H9 (cell line): ENCODE data around the gene CXorf49B. TPM values are rescaled to one million over a fixed set of nuclear protein-coding genes. Genes with fewer than 3 reads are reported as not detected.

Experiments
- DNase-seq: peaks from one replicate; pipeline ENCODE4 v3.0.0-alpha.2; 2017
- H2AFZ ChIP-seq: one replicate; pipeline ENCODE4 v1.6.1; 2013; ENCODE audit warnings: mild to moderate bottlenecking, low read length, control low read depth, moderate library complexity
- H2AK5ac ChIP-seq: 2 replicates; pipeline ENCODE4 v1.6.1; 2013; ENCODE audit warnings: low read length, control low read depth, mixed read lengths; ENCODE audit not compliant: insufficient read length
- H2BK120ac ChIP-seq: one replicate; pipeline ENCODE4 v1.6.1; 2013; ENCODE audit warnings: low read depth, mild to moderate bottlenecking, low read length, control low read depth, inconsistent platforms; ENCODE audit not compliant: poor library complexity, severe bottlenecking
- H2BK12ac ChIP-seq: 2 replicates; pipeline ENCODE4 v1.6.1; 2013; ENCODE audit warnings: low read length, control low read depth, mixed read lengths, low read depth; ENCODE audit not compliant: insufficient read length
- H2BK15ac ChIP-seq: 2 replicates; pipeline ENCODE4 v1.6.1; 2013; ENCODE audit warnings: low read depth, low read length, control low read depth
- H2BK20ac ChIP-seq: one replicate; pipeline ENCODE4 v1.6.1; 2013; ENCODE audit warnings: low read depth, mild to moderate bottlenecking, low read length, control low read depth, inconsistent platforms; ENCODE audit not compliant: poor library complexity, severe bottlenecking
- H2BK5ac ChIP-seq: 2 replicates; pipeline ENCODE4 v1.6.1; 2013; ENCODE audit warnings: low read length, control low read depth, mixed read lengths; ENCODE audit not compliant: insufficient read length
- H3K14ac ChIP-seq: 2 replicates; pipeline ENCODE4 v1.6.1; 2013; ENCODE audit warnings: low read length, control low read depth; ENCODE audit not compliant: insufficient read depth
- H3K18ac ChIP-seq: 2 replicates; pipeline ENCODE4 v1.6.1; 2013; ENCODE audit warnings: low read depth, mild to moderate bottlenecking, mixed read lengths, low read length, control low read depth; ENCODE audit not compliant: insufficient read length
- H3K23ac ChIP-seq: 2 replicates; pipeline ENCODE4 v1.6.1; 2013; ENCODE audit warnings: low read length, control low read depth, mixed read lengths, low read depth; ENCODE audit not compliant: insufficient read length
- H3K23me2 ChIP-seq: 2 replicates; pipeline ENCODE4 v1.6.1; 2013; ENCODE audit warnings: low read depth, mild to moderate bottlenecking, mixed read lengths, low read length, control low read depth; ENCODE audit not compliant: insufficient read length, poor library complexity, severe bottlenecking
- H3K27ac ChIP-seq: 2 replicates; pipeline ENCODE4 v1.5.1; 2013; ENCODE audit warnings: low read length, control low read depth, mixed read lengths, low read depth; ENCODE audit not compliant: insufficient read length
- H3K27me3 ChIP-seq: 2 replicates; pipeline ENCODE4 v1.6.1; 2013; ENCODE audit warnings: low read length, control low read depth, inconsistent platforms; ENCODE audit not compliant: insufficient read depth
- H3K4ac ChIP-seq: 2 replicates; pipeline ENCODE4 v1.6.1; 2013; ENCODE audit warnings: low read depth, mild to moderate bottlenecking, control low read depth, inconsistent platforms, low read length, moderate library complexity
- H3K4me1 ChIP-seq: 2 replicates; pipeline ENCODE4 v1.6.1; 2013; ENCODE audit warnings: low read length, control low read depth, inconsistent platforms; ENCODE audit not compliant: insufficient read depth
- H3K4me2 ChIP-seq: 2 replicates; pipeline ENCODE4 v1.6.1; 2013; ENCODE audit warnings: low read length, control low read depth, mixed read lengths; ENCODE audit not compliant: insufficient read length, insufficient read depth
- H3K56ac ChIP-seq: 2 replicates; pipeline ENCODE4 v1.6.1; 2013; ENCODE audit warnings: low read depth, mild to moderate bottlenecking, mixed read lengths, low read length, control low read depth; ENCODE audit not compliant: insufficient read length
- H3K79me1 ChIP-seq: 2 replicates; pipeline ENCODE4 v1.6.1; 2013; ENCODE audit warnings: low read depth, mild to moderate bottlenecking, moderate library complexity, low read length, control low read depth, inconsistent platforms; ENCODE audit not compliant: insufficient read depth, poor library complexity, severe bottlenecking
- H3K79me2 ChIP-seq: 2 replicates; pipeline ENCODE4 v1.6.1; 2013; ENCODE audit warnings: low read length, control low read depth, inconsistent platforms; ENCODE audit not compliant: insufficient read depth
- H3K9ac ChIP-seq: 2 replicates; pipeline ENCODE4 v1.6.1; 2013; ENCODE audit warnings: low read length, control low read depth, mixed read lengths; ENCODE audit not compliant: insufficient read length; ENCODE audit errors: extremely low read depth
- H3K9me3 ChIP-seq: one replicate; pipeline ENCODE4 v1.6.1; 2013; ENCODE audit warnings: low read depth, low read length, inconsistent platforms; ENCODE audit not compliant: control insufficient read depth
- H3T11ph ChIP-seq: one replicate; pipeline ENCODE4 v1.6.1; 2013; ENCODE audit warnings: mild to moderate bottlenecking, low read length, control low read depth, inconsistent platforms
- H4K20me1 ChIP-seq: one replicate; pipeline ENCODE4 v1.6.1; 2013; ENCODE audit not compliant: control insufficient read depth, insufficient read length, insufficient read depth
- H4K5ac ChIP-seq: 2 replicates; pipeline ENCODE4 v1.6.1; 2013; ENCODE audit warnings: low read depth, mild to moderate bottlenecking, mixed read lengths, low read length, control low read depth; ENCODE audit not compliant: insufficient read length
- H4K8ac ChIP-seq: replicated peaks from 2 replicates; pipeline ENCODE4 v1.6.1; 2013; ENCODE audit warnings: low read length, control low read depth, mixed read lengths, low read depth; ENCODE audit not compliant: insufficient read length
- H4K91ac ChIP-seq: 2 replicates; pipeline ENCODE4 v1.6.1; 2013; ENCODE audit warnings: low read depth, mild to moderate bottlenecking, moderate library complexity, mixed read lengths, low read length, control low read depth; ENCODE audit not compliant: insufficient read length
- H3K27ac Mint-ChIP-seq, 3 experiments: 2 replicates in 2 of 3; 3 replicates in 1 of 3; pipeline ENCODE4 v1.8.0; 2020 to 2021; ENCODE audit warnings: mixed read lengths in 3 of 3, mild to moderate bottlenecking in 1 of 3, moderate library complexity in 1 of 3
- H3K27me3 Mint-ChIP-seq: 2 replicates; pipeline ENCODE4 v1.8.0; 2021; ENCODE audit warnings: low read depth, mild to moderate bottlenecking, moderate library complexity, mixed read lengths
- H3K36me3 Mint-ChIP-seq, 3 experiments: 2 replicates in 2 of 3; 3 replicates in 1 of 3; pipeline ENCODE4 v1.8.0; 2020 to 2021; ENCODE audit warnings: low read depth in 3 of 3, mixed read lengths in 3 of 3; ENCODE audit not compliant: insufficient read depth in 1 of 3
- H3K4me1 Mint-ChIP-seq, 2 experiments: 2 replicates each; pipeline ENCODE4 v1.8.0; 2020; ENCODE audit warnings: mixed read lengths in 2 of 2
- H3K4me3 Mint-ChIP-seq, 2 experiments: 2 replicates in 1 of 2; 3 replicates in 1 of 2; pipeline ENCODE4 v1.8.0; 2020 to 2021; ENCODE audit warnings: mild to moderate bottlenecking in 2 of 2, mixed read lengths in 2 of 2, moderate library complexity in 1 of 2
- H3K9me3 Mint-ChIP-seq, 2 experiments: 2 replicates in 1 of 2; 3 replicates in 1 of 2; pipeline ENCODE4 v1.8.0; 2020; ENCODE audit warnings: mild to moderate bottlenecking in 2 of 2, mixed read lengths in 2 of 2, moderate library complexity in 1 of 2
- WGBS: extraction: QIAGEN DNeasy Blood & Tissue Kit; methylation state at CpG from one replicate; pipeline ENCODE4 v1.1.7; 2013; ENCODE audit warnings: missing lambda C conversion rate, low lambda C conversion rate, mixed read lengths; ENCODE audit not compliant: insufficient read length; ENCODE audit errors: extremely low coverage; 5-methylcytosine and 5-hydroxymethylcytosine counted together
- total RNA-seq: library from RNA; stranded (reverse); gene quantifications from 2 replicates; pipeline ENCODE4 v1.2.1, GENCODE V29; 2021
- TF ChIP-seq, protein P1 (sequence below): fragments of 200-600 bp; sonication (generic); conservative IDR thresholded peaks from 3 replicates; pipeline ENCODE4 v1.8.0; 2021; ENCODE audit warnings: antibody characterized with exemption, mild to moderate bottlenecking

The CXorf49B gene
- total RNA-seq, 1 experiment from 2014 or later, result not detected

- H3K27ac ChIP-seq, result no peak overlapping the region
- H3K9me3 ChIP-seq, result peaks cover 16% of the 10 kb centered on the region
- no peak overlapping the region for H4K8ac ChIP-seq
- no peak for DNase-seq
- no peak overlapping the region for H2BK5ac ChIP-seq
- no peak overlapping the region for H3K4me2 ChIP-seq
- no peaks in the 10 kb centered on the region for H3K23me2 ChIP-seq
- no peak overlapping the region for H2AFZ ChIP-seq
- TF ChIP-seq, protein P1, sequence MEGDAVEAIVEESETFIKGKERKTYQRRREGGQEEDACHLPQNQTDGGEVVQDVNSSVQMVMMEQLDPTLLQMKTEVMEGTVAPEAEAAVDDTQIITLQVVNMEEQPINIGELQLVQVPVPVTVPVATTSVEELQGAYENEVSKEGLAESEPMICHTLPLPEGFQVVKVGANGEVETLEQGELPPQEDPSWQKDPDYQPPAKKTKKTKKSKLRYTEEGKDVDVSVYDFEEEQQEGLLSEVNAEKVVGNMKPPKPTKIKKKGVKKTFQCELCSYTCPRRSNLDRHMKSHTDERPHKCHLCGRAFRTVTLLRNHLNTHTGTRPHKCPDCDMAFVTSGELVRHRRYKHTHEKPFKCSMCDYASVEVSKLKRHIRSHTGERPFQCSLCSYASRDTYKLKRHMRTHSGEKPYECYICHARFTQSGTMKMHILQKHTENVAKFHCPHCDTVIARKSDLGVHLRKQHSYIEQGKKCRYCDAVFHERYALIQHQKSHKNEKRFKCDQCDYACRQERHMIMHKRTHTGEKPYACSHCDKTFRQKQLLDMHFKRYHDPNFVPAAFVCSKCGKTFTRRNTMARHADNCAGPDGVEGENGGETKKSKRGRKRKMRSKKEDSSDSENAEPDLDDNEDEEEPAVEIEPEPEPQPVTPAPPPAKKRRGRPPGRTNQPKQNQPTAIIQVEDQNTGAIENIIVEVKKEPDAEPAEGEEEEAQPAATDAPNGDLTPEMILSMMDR, result no peak
- no peaks in the 10 kb centered on the region for H3K4me1 ChIP-seq
- H3K4me3 Mint-ChIP-seq, result no peak overlapping the region
- H3K79me2 ChIP-seq, result no peaks in the 10 kb centered on the region
- H3K27me3 Mint-ChIP-seq, result peaks cover 17% of the 10 kb centered on the region
- H3K36me3 Mint-ChIP-seq, result no peaks in the 10 kb centered on the region; a peak in 1 of 7 replicates
- no peak overlapping the region for H2BK120ac ChIP-seq
- H2AK5ac ChIP-seq, result no peak overlapping the region
- H2BK20ac ChIP-seq, result no peak overlapping the region
- no peak overlapping the region for H3K9ac ChIP-seq
- no peak overlapping the region for H3K14ac ChIP-seq
- no peak overlapping the region for H3K4ac ChIP-seq
- H2BK12ac ChIP-seq, result no peak overlapping the region
- no peak overlapping the region for H3K56ac ChIP-seq
- no peak overlapping the region for H2BK15ac ChIP-seq
- H4K20me1 ChIP-seq, result no peaks in the 10 kb centered on the region
- peaks cover 62 to 66% of the 10 kb centered on the region in 2 experiments for H3K9me3 Mint-ChIP-seq
- WGBS, result no CpG with 5 or more reads among the region's 25 CpGs
- no peak overlapping the region for H3K18ac ChIP-seq
- no peak overlapping the region for H3T11ph ChIP-seq
- no peak overlapping the region for H4K91ac ChIP-seq
- H4K5ac ChIP-seq, result no peak overlapping the region
- no peak overlapping the region for H3K23ac ChIP-seq
- no peaks in the 10 kb centered on the region for H3K4me1 Mint-ChIP-seq
- no peaks in the 10 kb centered on the region for H3K27me3 ChIP-seq
- H3K79me1 ChIP-seq, result no peaks in the 10 kb centered on the region
- no peak overlapping the region for H3K27ac Mint-ChIP-seq
Measured at GRCh38 chrX:71814123-71814912, 51.2 kb downstream of the CXorf49B start.
